Tibial nerve (tissue), 4 donors: ENCODE data around the gene C12orf57. TPM values are rescaled to one million over a fixed set of nuclear protein-coding genes. Genes with fewer than 3 reads are reported as not detected.
A peak's percentile ranks its signal among the peaks of the same experiment; 100 is the strongest.

Source experiments
- DNase-seq, 2 donors: peaks; one replicate each; pipeline ENCODE4 v3.0.0-alpha.2; 2019; ENCODE audit warnings: low spot score in 2 of 2
- H3K27ac ChIP-seq, 4 donors: fragments of 200-600 bp; sonication (generic) in 3 of 4; one replicate each; pipeline ENCODE4 v1.5.1; 2017 to 2019; ENCODE audit warnings: mild to moderate bottlenecking in 1 of 4
- H3K27me3 ChIP-seq, 2 donors: fragments of 200-600 bp; sonication (generic) in 1 of 2; one replicate each; pipeline versions ENCODE4 v1.5.1 to v1.6.0; 2017 to 2019
- H3K36me3 ChIP-seq, 3 donors: fragments of 200-600 bp; sonication (generic); one replicate each; pipeline ENCODE4 v1.5.1; 2018 to 2019
- H3K4me1 ChIP-seq, 4 donors: fragments of 200-600 bp; sonication (generic) in 3 of 4; one replicate each; pipeline ENCODE4 v1.5.1; 2017 to 2019
- H3K4me3 ChIP-seq, 4 donors: fragments of 200-600 bp; sonication (generic) in 3 of 4; one replicate each; pipeline ENCODE4 v1.5.1; 2017 to 2019; ENCODE audit warnings: mild to moderate bottlenecking in 1 of 4, moderate library complexity in 1 of 4
- H3K9me3 ChIP-seq, 4 donors: fragments of 200-600 bp; sonication (generic) in 3 of 4; one replicate each; pipeline ENCODE4 v1.5.1; 2017 to 2019
- EP300 ChIP-seq, 2 donors: sonication (generic); formaldehyde crosslinking; IDR thresholded peaks; one replicate each; pipeline ENCODE4 v1.6.1; 2017; ENCODE audit warnings: antibody characterized with exemption in 2 of 2, mild to moderate bottlenecking in 1 of 2
- POLR2A ChIP-seq, 2 donors: fragments of 450-650 bp; IDR thresholded peaks; one replicate each; pipeline ENCODE4 v1.6.1; 2017; ENCODE audit warnings: antibody characterized with exemption in 2 of 2, mild to moderate bottlenecking in 2 of 2, moderate library complexity in 2 of 2
- WGBS, 2 donors: methylation state at CpG; one replicate each; pipeline ENCODE4 v1.1.5; 2018; 5-methylcytosine and 5-hydroxymethylcytosine counted together
- total RNA-seq, 4 donors: library from RNA; depleted of rRNA; stranded (reverse); fragments of >200 nt; gene quantifications; one replicate each; pipeline ENCODE4 v1.1.0, GENCODE V29; 2016
- TF ChIP-seq, protein P1 (sequence below), 5 experiments: fragments of 200-600 bp in 3 of 5; fragments of 450-650 bp in 2 of 5; sonication (generic) in 3 of 5; IDR thresholded peaks; one replicate each; pipeline ENCODE4 v1.5.1; 2016 to 2019; ENCODE audit warnings: antibody characterized with exemption in 5 of 5, mild to moderate bottlenecking in 3 of 5, moderate library complexity in 2 of 5

The C12orf57 gene
- total RNA-seq, 4 donors from 2014 or later, result 569 to 764 (median 665) TPM

DNA sequence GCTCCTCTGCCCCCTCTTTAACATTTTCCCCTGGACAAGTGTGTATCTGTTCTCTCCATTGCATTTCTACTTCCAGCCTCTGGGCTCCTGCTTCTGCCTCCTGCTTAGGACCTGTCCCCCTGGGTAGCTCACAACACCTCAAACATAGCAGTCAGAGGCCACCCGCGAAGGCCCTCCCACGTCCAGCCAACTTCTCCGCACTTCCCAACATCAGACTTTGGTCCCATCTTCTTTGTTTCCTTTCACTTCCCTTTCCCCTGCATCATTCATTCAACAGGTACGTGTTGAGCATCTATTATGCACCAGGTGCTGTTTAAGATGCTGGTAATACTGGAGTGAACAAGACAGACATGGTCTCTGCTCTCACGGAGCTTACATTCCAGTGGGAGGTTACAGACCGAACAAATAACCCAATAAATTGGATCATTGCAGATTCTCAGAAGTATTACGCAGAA, 3.1 kb downstream of the C12orf57 start:
- Histone ChIP-seq H3K36me3 (peaks cover 0 to 19% (median 0%) of the 10 kb centered on the region in 3 donors), H3K4me1 (peaks cover 0 to 47% (median 28%) of the 10 kb centered on the region in 4 donors), H3K27ac (peak overlapping the region in 1 of 4 donors; percentile 75), H3K4me3 (peak overlapping the region in 2 of 4 donors; percentile 27 to 31), H3K27me3 (no peaks in the 10 kb centered on the region), H3K9me3 (no peaks in the 10 kb centered on the region)
- WGBS, 2 donors, result 61 to 72% methylated on average over 8 of the region's 8 CpGs
- TF ChIP-seq EP300 (IDR thresholded peaks at IDR 0.05), result no peak
- TF ChIP-seq POLR2A (IDR thresholded peaks at IDR 0.05), result no peak
- TF ChIP-seq, protein P1, sequence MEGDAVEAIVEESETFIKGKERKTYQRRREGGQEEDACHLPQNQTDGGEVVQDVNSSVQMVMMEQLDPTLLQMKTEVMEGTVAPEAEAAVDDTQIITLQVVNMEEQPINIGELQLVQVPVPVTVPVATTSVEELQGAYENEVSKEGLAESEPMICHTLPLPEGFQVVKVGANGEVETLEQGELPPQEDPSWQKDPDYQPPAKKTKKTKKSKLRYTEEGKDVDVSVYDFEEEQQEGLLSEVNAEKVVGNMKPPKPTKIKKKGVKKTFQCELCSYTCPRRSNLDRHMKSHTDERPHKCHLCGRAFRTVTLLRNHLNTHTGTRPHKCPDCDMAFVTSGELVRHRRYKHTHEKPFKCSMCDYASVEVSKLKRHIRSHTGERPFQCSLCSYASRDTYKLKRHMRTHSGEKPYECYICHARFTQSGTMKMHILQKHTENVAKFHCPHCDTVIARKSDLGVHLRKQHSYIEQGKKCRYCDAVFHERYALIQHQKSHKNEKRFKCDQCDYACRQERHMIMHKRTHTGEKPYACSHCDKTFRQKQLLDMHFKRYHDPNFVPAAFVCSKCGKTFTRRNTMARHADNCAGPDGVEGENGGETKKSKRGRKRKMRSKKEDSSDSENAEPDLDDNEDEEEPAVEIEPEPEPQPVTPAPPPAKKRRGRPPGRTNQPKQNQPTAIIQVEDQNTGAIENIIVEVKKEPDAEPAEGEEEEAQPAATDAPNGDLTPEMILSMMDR (IDR thresholded peaks at IDR 0.05), result no peak
- no peak for DNase-seq

DNA sequence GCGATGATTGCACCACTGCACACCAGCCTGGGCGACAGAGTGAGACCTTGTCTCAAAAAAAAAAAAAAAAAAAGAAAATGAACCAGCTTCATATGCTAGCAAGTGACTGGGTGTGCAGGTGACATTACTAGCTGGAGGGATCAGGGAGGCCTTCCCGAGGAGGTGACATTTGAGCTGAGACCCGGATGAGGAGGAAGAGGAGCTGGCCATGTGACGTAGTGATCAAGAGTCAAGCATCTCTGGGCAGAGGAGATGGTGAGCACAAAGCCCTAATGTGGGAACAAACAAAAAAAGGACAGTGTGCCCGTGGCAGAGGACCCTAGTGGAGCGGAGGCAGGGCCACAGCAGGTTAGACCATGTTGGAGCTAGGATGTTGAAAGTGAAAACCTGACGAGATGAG, 3.8 kb downstream of the C12orf57 start:
- Histone ChIP-seq H3K4me3 (no peak overlapping the region), H3K36me3 (peaks cover 0 to 18% (median 0%) of the 10 kb centered on the region in 3 donors), H3K27me3 (no peaks in the 10 kb centered on the region), H3K27ac (no peak overlapping the region), H3K4me1 (peaks cover 0 to 44% (median 27%) of the 10 kb centered on the region in 4 donors), H3K9me3 (no peaks in the 10 kb centered on the region)
- TF ChIP-seq EP300 (IDR thresholded peaks at IDR 0.05), result no peak
- TF ChIP-seq, protein P1 (IDR thresholded peaks at IDR 0.05), result no peak
- TF ChIP-seq POLR2A (IDR thresholded peaks at IDR 0.05), result no peak
- WGBS, 2 donors, result 83 to 88% methylated on average over 8 of the region's 8 CpGs
- DNase-seq, result no peak

DNA sequence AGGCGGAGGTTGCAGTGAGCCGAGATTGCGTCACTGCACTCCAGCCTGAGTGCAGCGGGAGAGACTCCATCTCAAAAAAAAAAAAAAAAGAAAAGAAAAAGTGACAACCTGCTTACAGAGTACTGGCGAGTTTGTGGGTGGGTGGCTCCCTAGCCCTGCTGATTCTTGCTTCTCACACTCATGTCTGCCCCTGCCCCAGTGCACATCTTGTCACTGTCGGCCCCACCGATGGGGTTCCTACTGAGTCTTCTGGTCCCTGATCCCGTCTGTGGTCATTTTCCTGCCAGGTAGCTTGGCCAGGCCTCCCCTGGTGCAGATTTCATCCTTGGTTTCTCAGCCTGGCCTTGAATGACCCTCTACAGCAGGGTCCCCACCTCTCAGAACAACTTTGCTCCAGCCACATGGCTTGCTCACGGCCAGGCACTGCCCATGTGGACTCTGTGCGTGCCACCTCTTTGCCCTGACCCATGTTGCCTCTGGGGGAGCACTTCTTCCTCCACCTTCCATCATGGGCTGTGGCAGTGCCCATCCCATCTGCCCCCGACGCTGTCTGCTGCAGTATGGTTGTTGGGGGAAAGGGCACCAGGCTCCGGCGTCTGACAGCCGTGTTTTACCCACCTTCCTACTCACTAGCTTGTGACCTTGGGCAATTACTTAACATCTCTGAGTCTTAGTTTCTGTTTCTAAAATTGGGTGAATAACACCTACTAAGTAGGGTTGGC, 5.2 kb downstream of the C12orf57 start:
- Histone ChIP-seq H3K27ac (peak overlapping the region in 1 of 4 donors; percentile 65), H3K27me3 (no peaks in the 10 kb centered on the region), H3K9me3 (no peaks in the 10 kb centered on the region), H3K4me3 (no peak overlapping the region), H3K36me3 (peaks cover 0 to 18% (median 0%) of the 10 kb centered on the region in 3 donors), H3K4me1 (peaks cover 0 to 45% (median 19%) of the 10 kb centered on the region in 4 donors)
- no peak for DNase-seq
- TF ChIP-seq EP300 (IDR thresholded peaks at IDR 0.05), result no peak
- TF ChIP-seq POLR2A (IDR thresholded peaks at IDR 0.05), result no peak
- TF ChIP-seq, protein P1 (IDR thresholded peaks at IDR 0.05), result no peak
- 79 to 85% methylated on average over 15 of the region's 15 CpGs for WGBS, 2 donors

DNA sequence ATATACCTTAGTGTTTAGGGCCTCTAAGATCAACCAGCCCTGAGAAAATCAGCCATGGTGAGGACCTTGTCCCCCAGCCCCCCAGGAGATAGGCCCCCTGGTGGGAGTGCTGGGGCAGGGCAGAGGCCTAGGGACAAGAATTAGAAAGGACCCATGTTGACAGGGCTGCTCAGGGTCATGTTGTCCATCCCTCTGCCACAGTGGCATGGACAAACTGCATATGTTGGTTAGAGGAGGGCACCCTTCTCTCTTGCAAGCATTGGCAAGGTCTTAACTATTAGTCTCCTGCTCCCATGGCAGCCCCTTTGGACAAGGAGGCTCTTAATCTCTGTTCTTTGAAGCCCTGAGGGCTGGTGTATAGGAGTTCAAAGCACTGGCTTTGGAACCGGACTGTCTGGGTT, 6.6 kb downstream of the C12orf57 start:
- no peak overlapping the region for H3K4me3 ChIP-seq
- no peaks in the 10 kb centered on the region for H3K9me3 ChIP-seq
- no peak for DNase-seq
- H3K27me3 ChIP-seq, result no peaks in the 10 kb centered on the region
- peaks cover 0 to 18% (median 0%) of the 10 kb centered on the region in 3 donors for H3K36me3 ChIP-seq
- peak overlapping the region in 1 of 4 donors; percentile 80 for H3K27ac ChIP-seq
- H3K4me1 ChIP-seq, result peaks cover 0 to 47% (median 21%) of the 10 kb centered on the region in 4 donors
- TF ChIP-seq, protein P1 (IDR thresholded peaks at IDR 0.05), result no peak
- no peak for TF ChIP-seq EP300 (IDR thresholded peaks at IDR 0.05)
- TF ChIP-seq POLR2A (IDR thresholded peaks at IDR 0.05), result no peak
- WGBS, 2 donors, result 55 to 92% methylated on average over 1 of the region's 1 CpG
